ENCODE measurements around the gene PUS3. TPM values are rescaled to one million over a fixed set of nuclear protein-coding genes. Genes with fewer than 3 reads are reported as not detected.

Gene PUS3
- total RNA-seq, 1 donor, result 10.4 TPM

- peak; percentile 40 for DNase-seq (ENCODE audit: low read depth)
- TF ChIP-seq CTCF (IDR thresholded peaks at IDR 0.05; ENCODE audit: insufficient read depth, low read depth, low read length), result no peak
- H3K4me3 ChIP-seq (ENCODE audit: low read depth, low read length), result peak overlapping the region; percentile 90
Measured at GRCh38 chr11:125886997-125887372, 16.0 kb downstream of the PUS3 start.

GRCh38 chr11:125883375-125883774 is 19.6 kb downstream of the PUS3 start:
- no peak for TF ChIP-seq CTCF (IDR thresholded peaks at IDR 0.05; ENCODE audit: insufficient read depth, low read depth, low read length)
- H3K4me3 ChIP-seq (ENCODE audit: low read depth, low read length), result no peak overlapping the region
- DNase-seq (ENCODE audit: low read depth), result no peak

GRCh38 chr11:125881291-125881690 is 21.7 kb downstream of the PUS3 start:
- DNase-seq (ENCODE audit: low read depth), result no peak
- no peak overlapping the region for H3K4me3 ChIP-seq (ENCODE audit: low read depth, low read length)
- no peak for TF ChIP-seq CTCF (IDR thresholded peaks at IDR 0.05; ENCODE audit: insufficient read depth, low read depth, low read length)

- H3K4me3 ChIP-seq (ENCODE audit: low read depth, low read length), result peak overlapping the region; percentile 32
- TF ChIP-seq CTCF (IDR thresholded peaks at IDR 0.05; ENCODE audit: insufficient read depth, low read depth, low read length), result peak; percentile 85
- peak; percentile 70 for DNase-seq (ENCODE audit: low read depth)
Measured at GRCh38 chr11:125874556-125875124, 28.4 kb downstream of the PUS3 start.

- H3K4me3 ChIP-seq (ENCODE audit: low read depth, low read length), result peak overlapping the region; percentile 32
- no peak for TF ChIP-seq CTCF (IDR thresholded peaks at IDR 0.05; ENCODE audit: insufficient read depth, low read depth, low read length)
- no peak for DNase-seq (ENCODE audit: low read depth)
Measured at GRCh38 chr11:125873881-125874555, 29.0 kb downstream of the PUS3 start.

GRCh38 chr11:125872138-125872491 is 30.9 kb downstream of the PUS3 start:
- H3K4me3 ChIP-seq (ENCODE audit: low read depth, low read length), result no peak overlapping the region
- no peak for DNase-seq (ENCODE audit: low read depth)
- TF ChIP-seq CTCF (IDR thresholded peaks at IDR 0.05; ENCODE audit: insufficient read depth, low read depth, low read length), result no peak

Data from fibroblast of villous mesenchyme (primary cell).